DMS114 treated with DMSO at 0.1 percent for 48 hours (cell line): ENCODE data around the gene SLC5A3.

ENCODE experiments used
- DNase-seq: peaks from one replicate; lab custom pipeline; 2025; ENCODE audit not compliant: unreplicated experiment; lab: John Stamatoyannopoulos, UW

The SLC5A3 gene

GRCh38 chr21:34097442-34097841, 24.1 kb downstream of the SLC5A3 start:
- no peak for DNase-seq

DNA sequence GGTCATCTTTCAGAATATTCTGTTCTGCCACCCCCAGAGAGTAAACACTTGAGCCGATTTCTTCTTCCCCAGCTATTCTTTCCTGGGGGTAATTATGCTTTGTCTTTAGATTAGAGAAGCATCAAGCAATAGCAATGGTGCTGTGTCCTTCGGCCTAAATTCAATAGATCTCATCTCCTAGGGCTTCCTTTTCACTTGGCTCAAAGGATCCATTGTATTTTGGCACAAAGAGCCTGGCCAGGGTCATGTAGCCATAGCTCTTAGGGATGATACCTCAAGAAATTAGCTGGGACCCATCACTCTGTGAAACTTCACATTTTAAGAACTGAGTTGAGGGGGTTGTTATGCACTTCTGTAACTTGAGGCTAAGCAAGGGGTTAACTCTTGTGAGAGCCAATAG, 27.0 kb downstream of the SLC5A3 start:
- DNase-seq = no peak

DNA sequence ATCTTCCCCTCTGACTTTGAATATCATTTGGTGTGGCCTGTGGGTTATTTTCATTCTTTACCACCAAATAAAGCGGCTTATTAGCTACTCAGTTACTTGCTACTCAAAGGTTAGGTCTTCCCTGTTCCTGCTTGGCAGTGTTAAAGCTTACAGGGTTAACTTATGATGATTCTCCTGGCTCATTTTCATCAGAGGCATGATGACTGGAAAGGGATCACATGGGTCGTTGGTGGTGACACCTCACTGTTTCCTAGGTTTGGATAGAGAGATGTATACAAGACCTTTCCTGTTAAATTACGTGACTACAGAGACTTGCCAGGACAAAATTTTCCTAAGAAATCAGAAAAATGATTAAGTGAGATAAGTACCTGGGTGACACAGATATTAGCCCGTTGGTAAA, 27.4 kb downstream of the SLC5A3 start:
- DNase-seq = no peak

DNA sequence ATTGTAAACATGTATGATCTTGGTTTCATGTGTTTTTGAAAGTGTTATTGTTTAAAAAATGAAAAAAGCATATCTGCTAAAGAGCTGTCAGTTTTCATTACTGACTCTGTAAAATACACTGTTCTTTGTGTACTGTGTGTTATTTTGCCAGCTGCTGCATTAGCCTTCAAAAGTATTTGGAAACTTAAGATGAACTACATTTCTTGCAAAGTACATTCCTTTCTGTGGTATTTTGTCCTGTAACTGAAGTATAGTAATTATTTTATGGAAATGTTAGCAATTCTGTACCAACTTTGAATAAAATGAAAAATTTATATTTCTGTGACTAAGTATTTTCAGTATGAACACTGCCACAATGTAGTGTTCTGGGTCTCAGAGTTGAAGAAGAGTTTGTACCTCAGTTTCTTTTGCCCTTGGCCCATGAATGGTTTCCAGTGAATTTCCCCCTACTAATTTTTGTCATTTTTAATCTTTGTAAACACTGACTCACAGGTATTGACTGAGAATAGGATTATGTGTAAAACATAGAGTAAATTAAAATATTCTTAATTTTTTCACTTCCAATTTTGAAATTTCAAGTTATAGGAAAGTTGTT, 32.7 kb downstream of the SLC5A3 start:
- DNase-seq = no peak

- DNase-seq = no peak
These were observed 34.2 kb downstream of the SLC5A3 start for GRCh38 chr21:34107606-34108005.

- DNase-seq = no peak
These were observed 35.7 kb downstream of the SLC5A3 start for GRCh38 chr21:34109075-34109474.

GRCh38 chr21:34110594-34111202, 37.3 kb downstream of the SLC5A3 start:
- no peak for DNase-seq

- DNase-seq = no peak
These were observed 39.1 kb downstream of the SLC5A3 start for GRCh38 chr21:34112316-34113033.

DNA sequence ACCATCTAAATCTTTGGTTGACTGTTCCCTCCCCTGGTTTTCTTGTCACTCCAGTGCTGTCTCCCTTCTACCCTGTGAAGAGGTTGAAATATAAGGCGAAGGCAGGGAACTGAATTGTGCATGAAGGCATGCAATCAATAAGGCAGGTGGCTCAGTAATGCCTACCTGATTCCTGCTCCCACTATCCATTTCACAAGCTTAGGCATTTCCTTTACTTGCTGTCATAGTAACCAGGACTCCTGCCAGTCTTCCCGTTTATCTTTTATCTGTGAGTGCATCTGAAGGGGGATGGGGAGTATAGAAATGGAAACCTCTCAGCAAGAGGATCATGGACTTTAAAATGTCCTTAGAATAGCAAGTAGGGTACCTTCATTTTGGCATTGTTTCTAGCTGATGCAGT, 40.5 kb downstream of the SLC5A3 start:
- no peak for DNase-seq

GRCh38 chr21:34115160-34115559, 41.8 kb downstream of the SLC5A3 start:
- no peak for DNase-seq

- no peak for DNase-seq
These were observed 43.2 kb downstream of the SLC5A3 start for GRCh38 chr21:34116569-34116968.

- no peak for DNase-seq
These were observed 47.5 kb downstream of the SLC5A3 start for GRCh38 chr21:34120867-34121266.

DNA sequence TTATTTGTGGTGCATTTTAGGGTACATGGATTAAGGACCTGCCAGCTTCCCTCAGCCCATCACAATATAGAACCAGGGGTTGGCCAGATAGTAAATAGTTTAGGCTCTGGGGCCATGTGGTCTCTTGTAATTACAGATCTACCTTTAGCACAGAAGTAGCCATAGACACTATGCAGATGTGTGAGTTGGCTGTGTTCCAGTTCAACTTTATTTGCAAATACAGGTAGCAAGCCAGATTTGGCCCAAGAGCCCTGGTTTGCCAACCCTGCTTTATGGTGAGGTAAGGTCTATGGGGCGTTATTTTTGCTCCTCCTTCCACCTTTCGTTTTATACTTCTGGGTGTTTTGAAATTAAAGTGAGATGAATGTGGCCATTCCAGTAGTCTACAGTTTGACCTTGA, 48.7 kb downstream of the SLC5A3 start:
- DNase-seq = no peak
